GM19240 (cell line): ENCODE measurements around the gene CACUL1.
"Not testable (repeated sequence)": the region's sequence is repeated elsewhere in the genome, so short reads cannot be mapped to it uniquely, and the experiment has no call there.

ENCODE experiments used
- DNase-seq: peaks from one replicate; pipeline ENCODE4 v3.0.0; 2011; ENCODE audit warnings: low spot score; ENCODE audit not compliant: insufficient read length

CACUL1 gene

DNA sequence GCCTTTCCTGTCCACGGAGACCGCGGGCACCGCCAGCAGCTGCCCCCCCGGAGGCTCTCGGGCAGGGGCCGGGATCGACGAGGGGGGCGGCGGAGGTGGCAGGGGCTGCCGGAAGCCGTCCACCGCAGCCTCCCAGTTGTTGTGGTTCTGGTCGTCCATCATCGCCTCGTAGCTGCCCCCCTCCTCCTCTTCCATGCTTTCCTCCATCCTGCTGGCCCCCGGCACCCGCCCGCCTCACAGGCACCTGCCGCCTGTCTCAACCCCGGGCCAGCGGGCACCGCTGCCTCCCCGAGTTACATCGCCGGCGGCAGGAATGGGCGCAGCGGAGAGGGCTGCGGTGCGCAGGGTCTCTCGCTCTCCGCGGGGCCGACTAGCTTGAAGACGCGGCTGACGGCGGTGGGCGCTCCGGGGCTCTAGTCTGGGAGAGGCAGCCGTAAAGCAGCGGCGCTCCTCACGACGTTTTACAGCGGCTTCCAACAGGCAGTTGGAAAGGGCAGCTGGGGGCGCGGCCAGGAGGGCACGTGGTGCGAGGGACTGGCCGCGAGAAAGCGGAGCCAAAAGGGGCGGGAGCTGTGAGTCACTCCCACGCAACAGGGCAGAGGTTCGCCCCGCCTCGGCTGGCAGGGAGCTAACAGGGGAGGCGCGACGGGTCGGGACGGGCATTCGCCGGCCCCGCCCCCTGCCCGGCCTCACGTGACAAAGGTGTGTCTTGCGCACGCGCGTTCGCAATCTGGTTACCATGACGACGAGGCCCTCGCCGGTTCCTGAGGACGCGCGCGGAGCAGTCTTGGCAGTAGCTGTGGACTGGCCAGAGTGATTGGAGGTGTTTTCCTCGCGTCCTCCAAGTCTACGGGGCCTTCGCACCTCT is at the start of gene CACUL1:
Gene CACUL1 (minus strand): TSS at position 415 of the 868 bp plus-strand sequence. CDS start 208 bp downstream, at position 207.
- peak; percentile 96 for DNase-seq

- DNase-seq, result no peak
These were observed 49.5 kb upstream of the CACUL1 start for GRCh38 chr10:118804262-118804773.

DNA sequence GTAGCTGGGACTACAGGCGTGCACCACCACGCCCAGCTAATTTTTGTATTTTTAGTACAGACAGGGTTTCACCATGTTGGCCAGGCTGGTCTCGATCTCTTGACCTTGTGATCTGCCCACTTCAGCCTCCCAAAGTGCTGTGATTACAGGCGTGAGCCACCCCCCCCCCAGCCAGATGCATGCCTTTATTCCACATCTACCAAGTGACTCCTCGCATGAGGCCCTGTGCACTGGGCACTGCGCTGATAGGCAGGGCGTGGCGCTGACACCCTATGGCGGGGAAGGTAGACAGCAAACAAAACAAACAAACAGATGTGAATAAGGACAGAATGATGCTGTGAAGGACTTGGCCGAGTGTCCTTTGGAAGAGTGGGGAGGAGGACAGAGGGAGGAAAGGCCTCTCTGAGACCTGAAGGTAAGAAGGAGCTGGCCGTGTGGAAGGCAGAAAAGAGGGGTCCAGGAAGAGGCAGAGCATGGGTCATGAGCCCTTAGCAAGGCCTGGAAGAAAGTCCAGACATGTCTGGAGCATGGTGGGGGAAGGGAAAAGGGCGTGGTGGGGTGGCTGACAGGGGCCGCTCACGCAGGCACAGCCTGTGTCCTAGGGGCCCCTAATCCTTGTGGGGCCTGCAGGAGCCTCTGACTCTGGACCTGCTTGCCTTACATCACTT is 47.5 kb upstream of the CACUL1 start:
- no peak for DNase-seq

- DNase-seq, result no peak
These were observed 46.1 kb upstream of the CACUL1 start for GRCh38 chr10:118800920-118801319.

- no peak for DNase-seq
These were observed 45.0 kb upstream of the CACUL1 start for GRCh38 chr10:118799777-118800176.

DNA sequence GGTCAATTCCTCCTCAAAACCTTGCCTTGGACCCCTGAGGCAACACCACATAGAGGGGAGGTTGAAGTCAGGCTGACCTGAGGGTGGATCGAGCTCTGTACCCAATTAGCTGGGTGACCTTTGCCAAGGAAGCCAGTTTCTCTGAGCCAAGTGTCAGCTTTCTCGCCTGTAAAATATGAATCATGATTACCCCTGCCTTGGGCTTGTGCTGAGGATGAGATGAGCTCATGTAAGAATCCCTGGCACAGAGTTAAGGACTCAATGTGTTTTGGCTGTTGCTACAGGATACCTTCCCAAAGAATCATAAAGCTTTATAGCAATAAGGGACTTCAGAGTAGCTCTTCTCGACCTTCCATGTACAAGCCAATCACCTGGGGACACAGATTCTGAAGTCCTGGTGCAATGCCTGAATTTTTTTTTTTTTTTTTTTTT is 43.5 kb upstream of the CACUL1 start:
- no peak for DNase-seq

DNA sequence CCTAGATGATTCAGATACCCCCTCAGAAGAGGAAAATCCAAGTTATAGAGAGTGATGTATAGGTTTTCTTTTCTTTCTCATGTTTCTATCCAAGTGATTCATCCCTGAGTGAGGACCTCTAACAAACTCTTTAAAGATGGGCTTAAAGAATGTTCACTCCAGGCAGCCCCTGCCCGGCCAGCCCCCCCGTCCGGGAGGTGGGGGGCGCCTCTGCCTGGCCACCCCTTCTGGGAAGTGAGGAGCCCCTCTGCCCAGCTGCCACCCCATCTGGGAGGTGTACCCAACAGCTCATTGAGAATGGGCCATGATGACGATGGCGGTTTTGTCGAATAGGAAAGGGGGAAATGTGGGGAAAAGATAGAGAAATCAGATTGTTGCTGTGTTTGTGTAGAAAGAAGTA is 40.2 kb upstream of the CACUL1 start:
- DNase-seq, result not testable (repeated sequence)

DNA sequence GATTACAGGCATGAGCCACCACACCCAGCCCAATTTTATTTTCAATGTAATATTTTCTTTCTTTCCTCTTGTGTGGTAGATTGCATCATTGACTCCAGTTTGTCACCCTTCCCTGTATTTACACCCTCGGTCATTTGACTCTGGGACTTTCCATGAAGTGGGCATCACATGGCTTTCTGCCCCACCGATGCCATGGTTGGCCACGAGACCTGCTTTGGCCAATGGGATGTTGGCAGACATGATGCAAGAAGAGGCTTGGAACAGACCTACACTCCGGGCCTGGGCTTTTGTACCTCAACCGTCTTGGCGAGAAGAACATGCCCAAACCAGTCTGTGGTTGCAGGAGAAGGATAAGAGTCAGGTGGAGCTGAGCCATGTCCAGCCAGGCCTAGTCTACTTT is 38.8 kb upstream of the CACUL1 start:
- DNase-seq, result no peak

GRCh38 chr10:118792526-118792925 is 37.8 kb upstream of the CACUL1 start:
- no peak for DNase-seq

GRCh38 chr10:118790058-118790457 is 35.3 kb upstream of the CACUL1 start:
- DNase-seq, result no peak

DNA sequence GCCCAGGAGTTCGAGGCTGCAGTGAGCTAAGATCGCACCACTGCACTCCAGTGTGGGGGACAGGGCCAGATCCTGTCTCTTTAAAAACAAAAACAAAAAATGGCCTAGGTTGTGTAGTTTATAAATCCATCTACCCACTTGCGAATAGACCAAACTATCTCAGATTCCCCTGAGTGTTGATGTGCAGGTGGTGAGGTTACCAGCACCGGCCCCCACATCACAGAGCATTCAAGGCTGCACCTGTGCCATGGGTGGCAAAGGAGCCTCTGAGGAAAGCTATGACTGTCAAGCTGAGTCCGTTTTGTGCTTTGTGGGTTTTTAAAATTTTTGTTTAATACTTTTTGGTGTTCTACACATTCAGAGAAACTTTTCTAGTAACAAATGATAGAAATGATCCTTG is 30.8 kb upstream of the CACUL1 start:
- DNase-seq, result no peak

DNA sequence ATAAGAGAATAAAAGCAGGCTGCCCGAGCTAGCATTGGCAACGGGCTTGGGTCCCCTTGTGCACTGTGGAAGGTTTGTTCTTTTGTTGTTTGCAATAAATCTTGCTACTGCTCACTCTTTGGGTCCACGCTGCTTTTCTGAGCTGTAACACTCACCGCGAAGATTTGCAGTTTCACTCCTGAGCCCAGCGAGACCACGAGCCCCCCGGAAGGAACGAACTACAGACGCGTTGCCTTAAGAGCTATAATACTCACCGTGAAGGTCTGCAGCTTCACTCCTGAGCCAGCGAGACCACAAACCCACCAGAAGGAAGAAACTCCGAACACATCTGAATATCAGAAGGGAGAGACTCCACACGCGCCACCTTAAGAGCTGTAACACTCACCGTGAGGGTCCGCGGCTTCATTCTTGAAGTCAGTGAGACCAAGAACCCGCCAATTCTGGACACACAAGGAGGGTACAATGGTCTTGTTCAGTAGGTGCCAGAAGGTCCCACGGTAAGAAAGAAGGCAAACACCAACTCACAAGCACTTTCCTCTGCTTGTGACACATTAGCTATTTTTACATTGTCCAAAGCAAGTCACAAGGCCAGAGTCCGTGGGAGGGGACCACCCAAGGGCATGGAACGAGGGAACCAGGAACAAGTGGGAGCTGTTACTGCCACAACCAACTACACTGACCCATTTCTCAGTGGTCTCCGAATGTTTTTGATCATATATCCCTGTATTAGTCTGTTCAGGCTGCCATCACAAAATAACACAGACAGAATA is 29.2 kb upstream of the CACUL1 start:
- no peak for DNase-seq

- DNase-seq, result not testable (repeated sequence)
These were observed 28.2 kb upstream of the CACUL1 start for GRCh38 chr10:118782916-118783465.

DNA sequence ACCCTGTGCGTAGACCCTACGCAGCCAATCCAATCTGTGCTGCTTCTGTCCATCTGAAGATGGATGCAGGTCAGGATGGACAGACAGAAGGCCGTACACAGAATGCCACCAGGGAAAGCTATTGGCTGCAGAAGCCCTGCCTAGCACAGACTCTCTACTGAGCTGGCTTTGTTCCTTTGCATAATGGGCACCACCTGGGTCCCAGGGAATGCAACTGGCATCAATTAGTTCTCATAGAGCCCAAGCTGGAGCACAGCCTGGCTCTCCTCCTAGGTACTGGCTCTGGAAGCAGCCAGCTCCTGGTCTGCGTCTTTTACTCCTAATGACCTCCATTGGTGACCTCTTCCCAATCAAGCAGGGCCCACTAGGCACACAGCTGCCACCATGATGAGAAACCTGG is 26.8 kb upstream of the CACUL1 start:
- DNase-seq, result no peak

DNA sequence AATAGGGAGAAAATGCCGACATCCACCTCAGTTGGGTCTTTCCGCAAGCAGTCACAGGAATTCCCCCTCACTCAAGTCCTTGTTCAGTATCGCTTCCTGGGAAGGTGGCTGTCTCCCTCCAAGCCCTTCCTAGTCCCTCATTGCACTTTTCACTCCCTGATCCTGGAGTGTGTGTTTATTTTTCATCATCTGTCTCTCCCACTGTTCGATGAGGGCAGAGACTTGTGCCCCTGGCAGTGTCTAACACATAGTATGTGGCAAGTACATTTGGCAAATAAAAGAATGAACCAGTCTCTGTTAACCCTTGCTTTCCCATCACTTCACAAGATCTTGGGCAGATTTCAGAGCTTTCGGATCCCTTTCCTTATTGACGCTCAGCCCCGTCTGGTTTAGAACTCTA is 24.0 kb upstream of the CACUL1 start:
- no peak for DNase-seq

DNA sequence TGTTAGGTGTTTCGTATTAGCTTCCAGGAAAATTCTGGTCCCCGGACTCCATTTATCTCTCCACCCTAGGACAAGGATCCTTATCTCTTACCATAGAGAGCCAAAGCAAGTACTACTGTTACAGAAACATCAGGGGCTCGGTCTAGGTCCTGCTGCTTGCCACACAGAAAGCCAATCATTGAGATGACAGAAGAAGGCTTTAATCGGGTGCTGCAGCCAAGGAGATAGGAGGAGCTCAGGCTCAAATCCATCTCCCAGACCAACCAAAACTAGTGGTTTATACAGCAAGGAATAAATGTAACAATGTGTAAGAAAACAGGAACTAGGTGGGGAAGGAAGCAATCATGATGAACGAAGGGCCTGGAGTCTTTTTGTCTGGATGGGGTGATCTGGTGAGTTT is 22.2 kb upstream of the CACUL1 start:
- no peak for DNase-seq

DNA sequence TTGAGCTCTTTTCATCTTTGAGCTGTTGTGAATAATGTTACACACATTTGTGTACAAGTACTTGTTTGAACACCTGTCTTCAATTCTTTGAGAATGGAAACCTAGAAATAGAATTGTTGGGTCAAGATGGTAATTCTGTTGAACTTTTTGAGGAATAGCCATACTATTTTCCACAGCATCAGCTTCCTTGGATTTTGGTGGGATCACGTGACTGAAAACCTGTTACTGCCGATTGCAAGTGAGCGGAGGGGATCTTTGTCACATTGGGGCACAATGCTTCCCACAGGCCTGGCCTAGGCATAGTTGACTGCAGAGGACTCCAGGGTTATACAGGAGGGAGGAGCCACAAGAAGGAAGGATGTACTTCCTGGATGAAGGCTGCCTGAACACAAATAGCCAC is 21.3 kb upstream of the CACUL1 start:
- DNase-seq, result no peak

DNA sequence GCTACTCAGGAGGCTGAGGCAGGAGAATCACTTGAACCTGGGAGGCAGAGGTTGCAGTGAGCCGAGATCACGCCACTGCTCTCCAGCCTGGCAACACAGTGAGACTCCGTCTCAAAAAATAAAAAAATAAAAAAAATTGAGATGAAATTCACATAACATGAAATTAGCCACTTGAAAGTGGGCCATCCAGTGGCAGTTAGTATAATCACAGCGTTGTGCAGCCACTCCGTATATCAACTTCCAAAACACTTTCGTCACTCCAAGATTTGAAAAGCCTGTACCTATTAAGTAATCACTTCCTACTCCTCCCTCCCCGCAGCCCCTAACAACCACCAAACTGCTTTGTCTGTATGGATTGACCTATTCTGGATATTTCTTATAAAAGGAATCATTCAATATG is 20.7 kb upstream of the CACUL1 start:
- no peak for DNase-seq

DNA sequence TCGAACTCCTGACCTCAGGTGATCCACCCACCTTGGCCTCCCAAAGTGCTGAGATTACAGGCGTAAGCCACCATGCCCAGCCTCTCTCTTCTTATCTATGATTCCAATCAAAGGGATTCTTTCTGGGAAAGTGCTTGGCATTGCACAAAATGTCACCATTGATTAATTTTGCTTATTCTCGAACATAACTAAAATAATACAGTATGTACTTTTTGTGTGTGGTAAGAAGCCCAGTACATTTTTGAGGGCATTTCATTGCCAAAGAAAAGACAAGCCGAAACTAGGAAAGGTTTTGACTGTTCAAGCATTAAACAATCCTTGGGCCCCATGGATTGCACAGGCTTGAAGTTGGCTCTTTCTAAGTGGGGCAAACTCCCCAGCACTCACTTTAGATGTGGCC is 18.3 kb upstream of the CACUL1 start:
- no peak for DNase-seq

GRCh38 chr10:118771976-118772375 is 17.2 kb upstream of the CACUL1 start:
- DNase-seq, result no peak

- DNase-seq, result no peak
These were observed 15.3 kb upstream of the CACUL1 start for GRCh38 chr10:118769898-118770600.
